CD4-positive, alpha-beta T cell treated with Interleukin-17A for 1 hour (primary cell): ENCODE measurements around the gene TNNC1.

Source experiments
- DNase-seq: peaks from one replicate; pipeline ENCODE4 v3.0.0-alpha.2; 2020

Gene TNNC1

DNA sequence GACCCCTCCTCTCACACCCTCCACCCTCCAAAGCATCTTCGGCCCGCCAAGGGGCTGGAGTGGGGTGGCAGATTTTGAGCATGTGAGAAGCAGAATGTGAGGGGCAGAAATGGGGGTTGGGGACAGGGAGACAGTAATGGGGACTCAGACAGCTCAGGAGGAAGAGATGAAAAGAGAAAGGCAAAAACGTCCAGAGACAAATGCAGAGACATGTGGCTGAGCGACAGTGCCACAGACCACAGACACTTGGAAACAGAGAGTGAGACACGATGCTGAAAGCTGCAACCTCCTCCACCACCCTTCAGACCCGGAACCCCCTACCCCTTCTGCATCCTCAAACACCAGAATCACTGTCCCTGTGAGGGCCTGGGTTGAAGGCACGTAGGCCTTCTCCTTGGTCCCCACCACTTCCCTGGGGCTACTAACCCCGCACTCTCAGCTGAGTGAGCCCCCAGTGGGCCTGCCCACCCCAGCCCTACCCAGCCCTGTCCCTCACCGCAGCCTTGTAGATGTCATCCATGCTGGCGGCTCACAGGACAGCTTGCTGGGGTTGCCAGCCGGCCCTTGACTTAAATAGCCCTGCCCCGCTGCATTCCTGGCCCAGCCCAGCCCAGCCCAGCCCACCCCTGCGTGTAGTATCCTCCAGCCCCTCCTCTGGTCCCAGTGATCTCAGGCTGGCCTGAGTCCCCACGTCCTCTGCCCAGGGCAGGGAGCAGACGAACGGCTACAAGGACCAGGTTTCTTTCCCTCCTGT lies at the start of gene TNNC1:
TSS of gene TNNC1 (minus strand) at position 546 of the 754 bp plus-strand sequence. CDS start at position 520, 26 bp downstream.
- no peak for DNase-seq

- no peak for DNase-seq
Measured at GRCh38 chr3:52502808-52503350, 49.0 kb upstream of the TNNC1 start.

DNA sequence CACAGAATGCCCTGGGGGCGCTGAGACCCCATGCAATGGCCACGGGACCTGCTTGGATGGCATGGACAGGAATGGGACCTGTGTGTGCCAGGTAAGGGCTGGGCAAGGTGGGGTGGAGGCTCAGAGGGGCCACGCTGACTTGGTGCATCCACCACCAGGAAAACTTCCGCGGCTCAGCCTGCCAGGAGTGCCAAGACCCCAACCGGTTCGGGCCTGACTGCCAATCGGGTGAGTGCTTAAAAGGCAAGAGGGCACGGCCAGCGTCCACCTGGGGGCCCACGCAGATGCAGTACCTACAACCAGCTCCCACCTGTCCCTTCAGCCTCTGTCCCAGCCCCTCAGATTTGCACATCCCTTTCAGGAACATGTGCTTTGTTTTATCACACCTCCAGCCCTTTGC lies 48.2 kb upstream of the TNNC1 start:
- no peak for DNase-seq

DNA sequence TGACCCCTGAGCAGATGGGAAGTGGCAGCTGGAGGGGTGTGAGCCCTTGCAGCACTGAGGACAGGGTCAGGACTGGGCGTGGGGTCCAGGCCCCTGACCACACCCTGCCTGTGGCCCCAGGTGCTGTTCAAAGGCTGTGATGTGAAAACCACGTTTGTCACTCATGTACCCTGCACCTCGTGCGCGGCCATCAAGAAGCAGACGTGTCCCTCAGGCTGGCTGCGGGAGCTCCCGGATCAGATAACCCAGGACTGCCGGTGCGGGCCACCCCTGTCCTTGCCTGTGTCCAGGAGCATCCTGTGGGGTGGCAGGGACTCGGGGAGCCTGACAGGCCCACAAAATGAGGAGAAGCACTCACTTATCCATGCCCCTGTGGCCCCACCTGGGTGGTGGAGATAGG lies 47.2 kb upstream of the TNNC1 start:
- DNase-seq, result no peak

- DNase-seq, result peak; percentile 19
Measured at GRCh38 chr3:52498137-52499054, 44.6 kb upstream of the TNNC1 start.

DNA sequence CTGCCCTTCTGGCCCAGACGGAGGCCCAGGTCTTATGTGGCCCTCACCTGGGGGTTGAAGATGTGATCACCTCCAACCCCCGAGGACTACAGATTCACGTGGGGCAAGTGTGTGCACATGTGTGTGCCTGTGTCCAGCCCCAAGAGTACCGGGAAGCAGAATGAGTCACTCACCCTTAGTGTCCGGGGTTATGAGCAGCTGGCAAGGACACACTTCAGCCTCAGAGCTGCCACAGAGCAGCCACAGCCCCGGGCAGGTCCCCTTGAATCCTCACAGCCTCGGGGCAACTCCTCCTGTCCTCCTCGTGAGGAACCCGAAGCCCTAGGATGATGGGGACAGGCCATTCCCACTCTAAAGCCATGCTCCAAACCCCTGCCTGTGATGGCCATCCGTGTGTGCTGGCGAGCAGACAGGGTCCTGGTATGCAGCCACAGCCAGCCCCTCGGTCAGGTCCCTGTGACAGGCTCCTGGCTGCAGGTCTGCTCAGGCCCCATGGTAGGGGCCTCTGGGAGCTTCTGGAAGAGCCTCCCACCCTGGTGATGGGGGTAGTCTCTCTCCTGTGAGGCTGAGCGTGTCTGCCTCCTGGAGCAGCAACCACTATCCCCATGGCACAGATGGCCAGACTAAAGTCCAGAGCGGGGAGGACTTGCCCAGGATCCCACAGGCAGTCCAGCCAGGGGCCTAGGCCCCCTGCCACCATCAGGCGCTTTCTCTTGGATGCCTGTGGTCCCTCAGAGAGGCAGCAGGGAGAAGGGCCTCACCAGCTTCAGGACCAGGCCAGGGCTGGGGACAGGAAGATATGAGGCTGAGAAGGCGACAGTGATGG lies 42.1 kb upstream of the TNNC1 start:
- no peak for DNase-seq

- DNase-seq, result no peak
Measured at GRCh38 chr3:52494886-52495495, 41.1 kb upstream of the TNNC1 start, which contains the start of gene STAB1. STAB1 (plus strand) TSS chr3:52495338; CDS start chr3:52495414, 76 bp downstream.

DNA sequence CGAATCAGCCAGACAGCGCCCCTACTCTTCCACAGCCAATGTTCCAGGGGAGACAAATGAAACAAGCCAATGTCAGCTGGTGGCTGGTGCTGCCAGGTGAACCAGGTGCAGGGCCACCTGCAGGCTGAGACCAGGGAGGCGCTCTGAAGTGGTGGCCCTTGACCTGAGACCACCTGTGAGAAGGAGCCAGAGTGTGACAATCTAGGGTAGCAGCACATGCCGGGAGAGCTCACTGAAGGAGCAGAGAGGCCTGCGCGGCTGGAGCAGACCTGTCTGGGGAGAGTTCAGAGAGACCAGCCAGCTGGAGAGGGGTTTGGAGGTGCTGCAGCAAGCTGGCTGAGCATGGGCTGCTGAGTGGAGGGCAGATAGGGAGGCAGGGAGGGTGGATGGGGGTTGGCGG lies 40.6 kb upstream of the TNNC1 start:
- DNase-seq, result no peak

- DNase-seq, result no peak
Measured at GRCh38 chr3:52493232-52494017, 39.6 kb upstream of the TNNC1 start.

DNA sequence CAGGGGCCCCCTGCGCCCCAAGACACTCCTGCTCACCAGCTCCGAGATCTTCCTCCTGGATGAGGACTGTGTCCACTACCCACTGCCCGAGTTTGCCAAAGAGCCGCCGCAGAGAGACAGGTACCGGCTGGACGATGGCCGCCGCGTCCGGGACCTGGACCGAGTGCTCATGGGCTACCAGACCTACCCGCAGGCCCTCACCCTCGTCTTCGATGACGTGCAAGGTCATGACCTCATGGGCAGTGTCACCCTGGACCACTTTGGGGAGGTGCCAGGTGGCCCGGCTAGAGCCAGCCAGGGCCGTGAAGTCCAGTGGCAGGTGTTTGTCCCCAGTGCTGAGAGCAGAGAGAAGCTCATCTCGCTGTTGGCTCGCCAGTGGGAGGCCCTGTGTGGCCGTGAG lies 38.2 kb upstream of the TNNC1 start:
- no peak for DNase-seq

DNA sequence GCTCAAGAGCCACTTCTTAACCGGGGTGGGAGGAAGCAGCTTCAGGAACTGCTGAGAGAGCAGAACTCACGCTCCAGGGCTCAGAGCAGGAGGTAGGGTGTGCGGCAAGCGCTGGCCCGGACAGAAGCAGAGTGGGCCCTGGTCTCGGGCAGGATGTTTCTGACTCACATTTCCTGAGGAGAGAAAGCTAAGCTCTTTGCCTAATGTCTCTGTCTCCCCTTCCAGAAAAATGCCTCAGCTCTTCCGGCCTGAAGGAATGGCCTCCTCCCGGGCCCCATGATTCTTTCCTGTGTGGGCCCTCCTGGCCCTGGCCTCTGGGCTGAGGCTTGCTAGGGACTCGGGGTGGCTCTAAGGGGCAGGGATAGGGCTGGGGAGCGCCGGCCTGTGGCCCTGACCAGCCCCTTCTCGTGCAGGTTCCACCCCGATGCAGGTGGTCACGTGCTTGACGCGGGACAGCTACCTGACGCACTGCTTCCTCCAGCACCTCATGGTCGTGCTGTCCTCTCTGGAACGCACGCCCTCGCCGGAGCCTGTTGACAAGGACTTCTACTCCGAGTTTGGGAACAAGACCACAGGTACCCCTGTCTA lies 37.2 kb upstream of the TNNC1 start:
- no peak for DNase-seq

GRCh38 chr3:52490035-52490938 lies 36.4 kb upstream of the TNNC1 start:
- no peak for DNase-seq

DNA sequence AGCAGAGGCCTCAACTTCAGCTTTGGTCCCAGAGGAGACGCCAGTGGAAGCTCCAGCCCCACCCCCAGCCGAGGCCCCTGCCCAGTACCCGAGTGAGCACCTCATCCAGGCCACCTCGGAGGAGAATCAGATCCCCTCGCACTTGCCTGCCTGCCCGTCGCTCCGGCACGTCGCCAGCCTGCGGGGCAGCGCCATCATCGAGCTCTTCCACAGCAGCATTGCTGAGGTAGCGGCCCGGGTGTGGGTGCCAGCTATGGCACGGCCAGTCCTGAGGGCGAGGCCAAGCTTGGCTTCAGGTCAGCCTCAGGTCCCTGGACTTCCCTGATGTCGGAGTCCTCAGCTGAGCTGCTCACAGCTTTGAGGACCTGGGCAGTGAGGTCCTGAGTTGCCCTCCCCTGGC lies 35.6 kb upstream of the TNNC1 start:
- DNase-seq, result no peak

- no peak for DNase-seq
Measured at GRCh38 chr3:52488746-52489145, 34.9 kb upstream of the TNNC1 start.

GRCh38 chr3:52487788-52488691 lies 34.2 kb upstream of the TNNC1 start:
- no peak for DNase-seq

DNA sequence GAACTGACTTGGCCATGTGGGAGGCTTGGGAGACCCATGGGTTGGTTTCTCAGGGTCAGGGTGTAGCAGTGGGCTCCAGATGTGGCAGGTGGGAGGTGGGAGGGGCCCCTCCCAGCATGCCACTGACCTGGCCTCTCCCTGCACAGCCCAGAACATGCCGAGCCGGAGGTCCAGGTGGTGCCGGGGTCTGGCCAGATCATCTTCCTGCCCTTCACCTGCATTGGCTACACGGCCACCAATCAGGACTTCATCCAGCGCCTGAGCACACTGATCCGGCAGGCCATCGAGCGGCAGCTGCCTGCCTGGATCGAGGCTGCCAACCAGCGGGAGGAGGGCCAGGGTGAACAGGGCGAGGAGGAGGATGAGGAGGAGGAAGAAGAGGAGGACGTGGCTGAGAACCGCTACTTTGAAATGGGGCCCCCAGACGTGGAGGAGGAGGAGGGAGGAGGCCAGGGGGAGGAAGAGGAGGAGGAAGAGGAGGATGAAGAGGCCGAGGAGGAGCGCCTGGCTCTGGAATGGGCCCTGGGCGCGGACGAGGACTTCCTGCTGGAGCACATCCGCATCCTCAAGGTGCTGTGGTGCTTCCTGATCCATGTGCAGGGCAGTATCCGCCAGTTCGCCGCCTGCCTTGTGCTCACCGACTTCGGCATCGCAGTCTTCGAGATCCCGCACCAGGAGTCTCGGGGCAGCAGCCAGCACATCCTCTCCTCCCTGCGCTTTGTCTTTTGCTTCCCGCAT lies 33.4 kb upstream of the TNNC1 start:
- DNase-seq, result no peak

- DNase-seq, result no peak
Measured at GRCh38 chr3:52484680-52485461, 31.0 kb upstream of the TNNC1 start.
